Fibroblast of the conjunctiva (primary cell): ENCODE measurements around the gene TVP23C.

Source experiments
- DNase-seq: peaks from one replicate; pipeline ENCODE4 v3.0.0-alpha.2; 2010; ENCODE audit warnings: low read depth

The TVP23C gene

DNA sequence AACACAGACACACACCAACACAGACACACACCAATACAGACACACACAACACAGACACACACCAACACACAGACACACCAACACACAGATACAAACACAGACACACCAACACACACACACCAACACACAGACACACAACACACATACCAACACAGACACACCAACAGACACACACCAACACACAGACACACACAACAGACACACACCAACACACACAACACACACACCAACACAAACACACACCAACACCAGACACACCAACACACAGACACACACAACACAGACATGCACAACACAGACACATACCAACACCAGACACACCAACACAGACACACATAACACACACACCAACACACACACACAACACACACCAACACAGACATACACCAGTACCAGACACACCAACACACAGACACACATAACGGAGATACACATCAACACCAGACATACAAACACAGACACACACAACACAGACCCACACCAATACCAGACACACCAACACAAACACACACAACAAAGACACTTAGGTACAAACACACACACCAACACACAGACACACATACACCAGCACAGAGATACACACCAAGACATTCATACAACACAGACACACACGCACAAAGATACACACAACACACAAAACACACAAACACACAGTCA lies 98.1 kb downstream of the TVP23C start:
- DNase-seq: no peak

DNA sequence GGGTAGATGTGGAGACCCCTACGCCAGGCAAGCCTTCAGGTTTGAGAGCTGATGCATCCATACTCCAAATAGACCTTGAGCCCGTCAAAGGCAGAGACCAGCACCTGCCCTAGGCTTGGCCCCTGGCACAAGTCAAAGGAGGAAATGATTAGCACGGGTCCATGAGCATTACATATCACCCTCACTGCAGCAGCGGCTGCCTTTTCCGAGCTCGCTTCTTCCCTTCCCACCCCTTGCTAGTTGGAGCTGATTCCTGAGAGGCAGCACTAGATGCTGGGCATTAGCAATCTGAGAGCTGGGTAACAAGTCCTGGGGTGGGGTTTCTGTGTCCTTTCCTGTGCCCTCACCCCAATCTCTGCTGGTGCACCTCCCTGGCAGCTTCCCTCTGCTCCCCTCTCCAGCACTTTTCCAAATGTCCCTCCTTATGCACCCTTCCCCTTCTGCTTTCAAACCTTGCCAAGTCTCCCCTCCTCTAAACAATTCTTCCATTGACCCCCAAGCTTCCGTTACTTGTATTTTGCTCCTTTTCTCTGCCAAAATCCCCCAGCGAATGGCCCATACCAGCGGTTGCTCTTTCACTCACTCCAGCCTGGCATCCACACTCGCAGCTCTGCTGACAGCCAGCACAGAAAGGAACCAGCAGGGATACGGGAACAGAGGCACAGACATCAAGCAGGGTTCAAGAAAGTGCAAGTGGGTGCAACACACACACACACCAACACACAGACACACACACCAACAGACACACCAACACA lies 98.9 kb downstream of the TVP23C start:
- no peak for DNase-seq

DNA sequence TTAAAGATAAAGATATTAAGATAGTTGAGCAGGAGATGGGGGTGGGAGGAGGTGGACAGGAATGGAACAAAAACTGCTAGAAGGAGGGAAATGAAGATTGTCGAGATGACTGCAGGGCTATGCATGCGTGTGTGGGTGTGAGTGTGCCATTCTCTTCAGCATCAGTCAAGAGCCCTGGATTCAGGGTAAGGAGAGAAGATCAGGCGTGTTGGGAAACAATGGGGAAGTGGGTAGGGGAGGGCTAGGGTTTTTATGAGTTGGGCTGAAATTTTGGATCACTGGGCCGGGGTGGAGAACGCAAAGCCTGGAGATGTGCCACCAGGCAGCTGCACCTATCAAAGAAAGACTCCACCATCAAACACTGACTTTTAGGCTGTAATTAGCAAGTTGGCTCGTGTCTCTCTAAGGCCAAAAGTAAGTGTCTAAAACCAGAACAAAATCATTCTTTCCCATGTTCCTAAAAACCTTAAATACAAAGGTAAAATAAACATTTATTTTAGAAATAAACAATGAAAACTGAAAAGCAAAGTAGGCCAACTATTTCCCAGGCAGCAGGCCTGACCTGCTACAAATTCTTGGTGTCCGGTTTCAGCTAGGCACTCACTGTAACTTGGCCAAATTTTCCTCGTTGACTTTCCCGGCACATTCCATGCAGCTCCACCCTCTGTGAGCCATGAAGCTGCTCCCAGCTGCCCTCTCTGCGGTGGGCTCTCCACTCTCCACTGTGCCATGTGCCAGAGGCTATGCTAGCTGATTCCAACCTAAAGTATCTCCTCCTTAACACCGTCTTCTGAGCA lies 100.1 kb downstream of the TVP23C start:
- DNase-seq: peak; percentile 9

DNA sequence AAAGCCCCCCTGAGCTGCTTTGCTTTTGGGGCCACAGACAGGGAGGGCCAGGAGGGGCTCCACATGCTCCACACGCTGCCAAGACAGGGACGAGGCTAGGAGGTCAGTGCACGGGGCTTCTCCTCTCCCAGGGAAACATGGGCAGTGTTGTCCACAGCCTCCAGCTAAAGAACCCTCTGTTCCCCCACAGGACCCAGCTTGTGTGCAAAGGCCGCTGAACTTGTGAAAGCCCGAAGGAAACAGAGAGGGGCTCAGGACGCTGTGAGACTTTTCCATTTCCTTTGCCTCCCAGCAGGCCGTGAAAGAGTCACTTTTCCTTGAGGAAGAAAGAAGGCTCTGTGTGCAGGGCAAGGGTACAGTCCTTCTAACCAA lies 105.6 kb downstream of the TVP23C start:
- no peak for DNase-seq

DNA sequence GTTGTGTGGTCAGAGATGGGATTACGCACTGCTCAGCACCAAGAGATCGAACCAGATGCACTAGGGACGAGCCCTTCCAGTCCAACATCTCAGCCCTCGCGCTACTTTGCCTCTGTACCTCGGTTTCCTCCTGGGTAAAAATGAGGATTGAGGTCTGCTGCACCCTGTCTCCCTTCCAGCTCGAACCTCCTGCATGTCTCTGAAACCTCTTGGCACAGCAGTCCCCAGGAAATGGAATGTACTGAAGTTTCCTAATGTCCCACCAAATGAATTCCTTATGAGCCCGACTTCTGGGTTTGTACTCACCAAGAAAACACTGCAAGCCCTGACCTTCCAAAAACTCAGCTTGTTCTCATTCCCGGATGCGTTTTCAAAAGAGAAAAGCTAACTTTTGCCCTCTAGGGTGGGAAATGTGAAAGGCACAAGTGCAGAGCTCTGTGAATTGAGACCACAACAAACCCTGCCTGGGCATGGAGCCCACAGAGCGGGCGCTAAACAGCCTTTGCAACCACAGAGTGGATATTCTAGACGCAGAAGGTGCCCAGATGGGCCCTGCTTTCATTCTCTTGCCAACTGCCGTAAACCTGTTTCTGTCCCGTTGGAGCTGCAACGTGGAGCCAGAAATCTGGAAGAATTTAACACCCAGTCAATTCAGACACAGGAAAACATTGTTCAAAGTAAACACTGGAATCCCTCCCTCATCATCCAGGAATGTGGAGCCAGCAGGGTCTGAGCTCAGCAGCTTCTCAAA lies 106.1 kb downstream of the TVP23C start:
- DNase-seq: peak; percentile 92

DNA sequence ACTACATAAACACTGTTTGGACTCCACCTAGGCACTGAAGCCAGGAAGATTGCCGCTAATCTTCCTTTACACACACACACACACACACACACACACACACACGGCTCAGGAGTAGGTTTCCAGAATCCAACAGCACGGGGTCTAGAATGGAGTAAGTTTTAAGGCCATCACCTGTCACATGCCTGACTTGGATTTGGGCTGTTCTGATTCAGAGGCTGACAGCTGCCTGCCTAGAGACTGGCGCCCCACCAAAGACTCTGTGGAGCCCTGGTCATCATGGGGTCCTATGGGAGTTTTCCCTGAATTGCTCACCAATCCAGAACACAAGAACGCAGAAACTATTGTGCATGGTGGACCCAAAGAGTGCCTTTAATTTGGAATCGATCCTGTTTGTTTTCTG lies 106.8 kb downstream of the TVP23C start:
- no peak for DNase-seq

DNA sequence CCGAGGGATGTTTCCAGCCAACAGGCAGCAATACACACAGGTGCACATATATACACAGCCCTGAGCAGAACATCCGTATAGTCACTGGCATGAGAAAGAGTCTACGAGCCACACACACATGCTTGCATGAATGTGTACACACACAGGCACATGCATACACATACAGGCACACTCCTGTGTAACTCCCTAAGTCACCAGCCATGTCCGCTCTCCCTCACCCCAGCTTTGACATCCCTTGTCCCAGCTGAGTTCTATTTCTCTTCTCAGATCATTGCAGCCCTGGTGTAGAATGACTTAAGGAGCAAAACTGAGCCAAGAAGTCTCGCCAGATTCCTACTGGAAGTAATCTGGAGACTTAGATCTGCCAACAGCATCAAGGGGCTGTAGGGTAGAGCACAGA lies 108.9 kb downstream of the TVP23C start:
- no peak for DNase-seq

DNA sequence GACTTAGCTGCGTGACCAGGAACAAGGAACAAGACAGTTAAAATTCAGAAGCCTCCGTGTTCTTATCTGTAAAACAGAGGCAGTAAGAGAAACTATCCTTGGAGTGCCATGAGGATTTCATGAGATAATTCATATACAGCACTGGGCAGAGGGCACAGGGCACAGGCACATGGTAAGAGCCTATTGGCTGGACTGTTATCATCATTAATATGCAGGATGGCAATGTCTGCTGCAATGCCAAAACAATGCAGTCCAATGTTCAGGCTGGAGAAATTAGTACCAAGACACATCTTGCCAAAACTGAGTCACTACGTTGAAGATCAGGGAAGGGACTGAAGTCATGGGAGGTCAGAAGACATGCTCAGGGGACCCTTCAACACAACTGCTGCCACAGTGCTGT lies 109.5 kb downstream of the TVP23C start:
- no peak for DNase-seq

DNA sequence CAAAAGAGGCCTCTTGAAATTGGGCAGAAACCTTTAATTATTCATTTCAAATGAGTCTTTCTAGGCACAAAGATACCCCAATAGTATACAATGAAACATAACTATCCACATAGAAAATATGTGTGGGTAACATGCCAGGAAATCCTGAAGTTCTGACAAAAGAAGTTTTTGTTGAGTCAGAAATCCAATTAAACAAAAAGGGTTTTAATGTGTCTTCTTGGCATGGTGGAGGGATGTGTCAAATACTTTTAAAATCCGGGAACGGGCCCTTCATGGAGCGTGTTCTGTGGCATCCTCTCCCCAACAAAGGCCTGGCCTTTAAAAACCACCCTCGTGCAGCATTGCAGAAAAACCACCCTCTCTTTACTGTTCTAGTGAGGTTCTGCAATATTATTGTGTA lies 110.0 kb downstream of the TVP23C start:
- DNase-seq: no peak

DNA sequence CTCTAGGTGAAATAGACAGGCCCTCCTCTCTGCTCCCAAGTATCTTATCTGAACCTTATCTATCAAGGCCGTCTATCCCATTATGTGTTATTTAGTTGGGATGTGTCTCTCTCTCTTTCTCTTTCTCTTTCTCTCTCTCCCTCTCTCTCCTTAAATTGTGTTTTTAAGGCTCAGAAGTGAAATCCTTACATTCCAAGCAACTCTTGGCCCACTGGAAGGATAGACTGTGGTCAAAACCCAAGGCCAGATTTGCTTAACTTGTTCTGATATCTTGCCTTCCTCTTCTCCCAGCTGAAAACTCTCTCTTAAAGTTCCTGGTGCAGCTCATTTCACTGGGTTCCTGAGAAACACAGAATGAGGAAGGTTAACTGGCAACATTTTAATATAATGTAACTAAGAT lies 110.5 kb downstream of the TVP23C start:
- no peak for DNase-seq
